HG02840 (cell line): ENCODE data around the gene RFFL.
"Not testable (repeated sequence)": the region's sequence is repeated elsewhere in the genome, so short reads cannot be mapped to it uniquely, and the experiment has no call there.

Experiments
- ATAC-seq: cut with Tn5 transposase; IDR thresholded peaks from one replicate; pipeline ENCODE4 v1.9.1; 2021; ENCODE audit warnings: mild to moderate bottlenecking, moderate library complexity, moderate number of reproducible peaks; ENCODE audit not compliant: unreplicated experiment, low FRiP score

The RFFL gene

GRCh38 chr17:35011671-35012216 lies 51.8 kb downstream of the RFFL start:
- no peak for ATAC-seq

- no peak for ATAC-seq
Measured at GRCh38 chr17:35010093-35010492, 53.4 kb downstream of the RFFL start.

- ATAC-seq: no peak
Measured at GRCh38 chr17:35006961-35007360, 56.5 kb downstream of the RFFL start.

- no peak for ATAC-seq
Measured at GRCh38 chr17:35006345-35006744, 57.2 kb downstream of the RFFL start.

DNA sequence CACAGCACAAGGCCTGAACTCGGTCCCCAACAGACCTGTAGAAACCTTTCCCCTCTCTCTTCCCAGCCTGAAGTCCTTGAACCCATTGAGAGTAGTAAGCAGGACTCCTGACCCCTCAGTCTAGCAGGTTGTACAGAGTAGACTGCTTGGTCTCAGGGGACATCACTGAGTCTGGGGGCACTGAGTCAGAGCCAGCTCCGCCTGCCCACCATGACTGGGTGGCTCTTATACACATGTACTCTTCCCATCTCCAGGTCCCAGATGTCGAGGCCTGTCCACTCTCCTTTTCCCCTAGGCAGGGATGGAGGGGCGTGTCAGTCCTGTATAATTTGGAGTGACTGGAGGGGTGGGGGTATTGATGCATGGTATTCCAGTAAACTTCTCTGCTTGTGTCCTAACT lies 59.7 kb downstream of the RFFL start:
- no peak for ATAC-seq

GRCh38 chr17:35002876-35003551 lies 60.5 kb downstream of the RFFL start:
- ATAC-seq: no peak

DNA sequence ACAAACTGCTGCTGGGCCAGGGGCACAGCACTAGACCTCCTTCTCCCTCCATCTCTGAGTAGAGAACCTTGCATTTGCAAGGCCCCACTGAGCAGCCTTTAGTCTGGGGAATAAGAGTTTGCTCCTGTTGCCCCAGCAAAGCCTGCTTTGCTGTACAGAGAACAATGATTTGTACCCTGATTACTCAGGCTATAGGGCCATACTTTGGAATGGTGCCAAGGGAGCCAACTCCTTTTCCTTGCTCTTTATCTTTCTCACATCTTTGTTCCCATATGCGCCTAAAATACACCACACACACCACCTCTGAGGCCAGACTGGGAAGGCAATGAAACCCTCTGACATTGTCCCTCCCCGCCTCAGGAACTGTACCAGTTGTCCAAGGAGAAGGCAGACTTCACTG lies 62.0 kb downstream of the RFFL start:
- no peak for ATAC-seq

DNA sequence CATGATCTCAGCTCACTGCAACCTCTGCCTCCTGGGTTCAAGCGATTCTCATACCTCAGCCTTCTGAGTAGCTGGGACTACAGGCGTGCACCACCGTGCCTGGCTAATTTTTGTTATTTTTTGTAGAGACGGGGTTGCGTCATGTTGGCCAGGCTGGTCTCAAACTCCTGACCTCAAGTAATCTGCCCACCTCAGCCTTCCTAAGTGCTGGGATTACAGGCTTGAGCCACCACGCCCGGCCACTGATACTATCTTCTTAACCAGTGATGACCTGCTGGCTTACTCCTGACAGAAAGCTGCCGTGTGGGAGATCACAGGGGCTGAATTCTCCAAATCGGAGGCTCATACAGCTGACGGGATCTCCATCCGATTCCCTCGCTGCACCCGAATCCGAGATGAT lies 62.5 kb downstream of the RFFL start:
- ATAC-seq: not testable (repeated sequence)

DNA sequence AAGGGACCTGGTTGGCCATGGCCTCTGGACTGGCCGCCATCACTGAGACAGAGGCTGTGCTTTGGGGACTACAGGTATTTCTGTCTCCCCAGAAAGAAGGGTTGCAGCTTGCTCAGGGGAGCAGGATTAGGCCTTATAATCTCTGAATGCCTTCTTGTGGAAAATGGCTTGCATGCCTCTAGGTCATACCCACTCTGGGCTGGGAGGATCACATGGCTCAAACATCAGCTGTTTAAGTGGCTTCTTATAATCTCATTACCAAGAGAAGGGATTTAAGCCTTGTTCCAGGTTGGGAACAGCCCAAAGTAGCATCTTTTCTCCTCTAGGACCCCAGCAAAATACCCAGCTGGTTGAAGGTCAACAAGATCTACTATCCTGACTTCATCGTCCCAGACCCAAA lies 64.1 kb downstream of the RFFL start:
- no peak for ATAC-seq

GRCh38 chr17:34998205-34998604 lies 65.3 kb downstream of the RFFL start:
- no peak for ATAC-seq

DNA sequence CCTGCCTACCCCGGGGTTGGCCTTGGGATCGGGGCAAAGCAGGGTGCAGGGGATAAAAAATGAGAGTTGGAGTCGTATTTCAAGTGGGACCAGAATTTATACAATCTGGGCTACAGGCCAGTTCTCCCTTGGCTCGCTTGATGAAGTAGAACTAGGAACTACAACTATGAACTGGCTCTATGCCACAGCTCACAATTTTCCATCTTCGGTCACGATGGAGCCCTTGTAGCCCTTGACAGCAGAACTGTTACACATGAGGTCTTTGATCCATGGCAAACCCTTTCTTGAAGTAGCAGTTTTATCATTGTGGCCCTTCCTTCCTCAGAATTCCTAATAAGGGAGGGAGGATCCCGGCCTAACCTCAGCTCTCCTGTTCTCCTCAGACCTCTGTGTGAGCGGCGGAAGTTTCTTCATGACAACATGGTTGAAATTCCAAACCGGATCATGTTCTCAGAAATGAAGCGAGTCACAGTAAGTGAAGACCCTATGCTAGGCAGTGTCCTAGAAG lies 66.1 kb downstream of the RFFL start:
- ATAC-seq: no peak

GRCh38 chr17:34996422-34997285 lies 66.9 kb downstream of the RFFL start:
- ATAC-seq: no peak

DNA sequence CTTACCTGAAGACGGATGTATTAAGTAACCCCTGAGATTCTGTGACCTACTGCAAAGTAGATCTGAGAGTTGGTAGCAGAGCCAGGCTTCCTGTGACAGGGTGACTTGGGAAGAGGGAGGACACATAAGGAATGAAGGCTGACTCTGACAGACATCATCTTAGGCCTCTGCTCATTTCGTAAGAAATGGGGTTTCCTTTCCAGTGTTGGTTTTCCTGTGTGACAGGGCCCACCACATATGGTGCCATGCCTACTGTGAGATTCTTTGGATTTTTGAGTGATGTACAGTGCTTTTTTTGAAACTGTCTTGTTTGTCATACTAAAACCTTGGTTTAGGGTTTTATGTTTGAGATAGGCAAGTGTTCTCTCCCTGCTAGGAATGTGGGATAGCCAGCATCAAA lies 70.5 kb downstream of the RFFL start:
- no peak for ATAC-seq

DNA sequence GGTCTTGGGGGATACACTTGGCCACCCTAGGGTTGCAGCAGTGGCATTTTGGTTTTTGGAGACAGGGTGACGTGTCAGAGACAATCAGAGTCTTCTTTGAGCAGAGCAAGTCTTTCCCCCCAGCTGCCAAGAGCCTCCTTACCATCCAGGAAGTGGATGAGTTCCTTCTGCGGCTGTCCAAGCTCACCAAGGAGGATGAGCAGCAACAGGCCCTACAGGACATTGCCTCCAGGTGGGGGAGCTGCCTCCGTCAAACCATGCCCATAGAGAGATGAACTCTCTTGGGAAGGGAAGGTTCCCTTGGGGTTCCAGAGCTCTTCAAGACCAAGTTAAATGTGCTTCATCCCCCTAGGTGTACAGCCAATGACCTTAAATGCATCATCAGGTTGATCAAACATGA lies 71.9 kb downstream of the RFFL start:
- no peak for ATAC-seq

DNA sequence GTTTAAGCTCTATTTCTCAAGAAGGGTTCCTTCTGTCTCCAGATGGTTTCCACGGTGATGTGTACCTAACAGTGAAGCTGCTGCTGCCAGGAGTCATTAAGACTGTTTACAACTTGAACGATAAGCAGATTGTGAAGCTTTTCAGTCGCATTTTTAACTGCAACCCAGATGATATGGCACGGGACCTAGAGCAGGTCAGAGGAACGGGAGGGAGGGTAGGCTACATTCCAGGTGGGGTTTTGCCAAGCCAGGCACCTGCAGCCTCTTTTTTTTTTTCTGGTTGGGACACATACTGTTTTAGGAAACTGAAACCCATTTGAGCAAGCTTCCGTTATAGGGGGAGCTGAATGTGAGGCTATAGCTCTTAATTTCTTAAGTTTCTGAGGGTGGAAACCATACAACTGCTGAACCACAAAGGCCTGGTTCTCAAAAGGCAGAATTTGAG lies 72.6 kb downstream of the RFFL start:
- no peak for ATAC-seq

DNA sequence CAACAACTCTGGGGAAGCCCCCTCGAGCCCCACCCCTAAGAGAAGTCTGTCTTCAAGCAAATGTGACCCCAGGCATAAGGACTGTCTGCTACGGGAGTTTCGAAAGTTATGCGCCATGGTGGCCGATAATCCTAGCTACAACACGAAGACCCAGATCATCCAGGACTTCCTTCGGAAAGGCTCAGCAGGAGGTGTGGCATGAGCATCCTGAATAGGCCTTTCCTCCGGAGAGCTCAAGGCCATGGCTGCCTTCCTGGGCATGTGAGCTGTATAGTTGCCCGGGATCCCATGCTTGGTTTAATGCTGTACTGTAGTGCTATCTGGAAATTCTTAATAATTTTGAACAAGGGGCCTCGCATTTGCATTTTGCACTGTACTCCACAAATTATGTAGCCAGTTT lies 74.0 kb downstream of the RFFL start:
- ATAC-seq: no peak

DNA sequence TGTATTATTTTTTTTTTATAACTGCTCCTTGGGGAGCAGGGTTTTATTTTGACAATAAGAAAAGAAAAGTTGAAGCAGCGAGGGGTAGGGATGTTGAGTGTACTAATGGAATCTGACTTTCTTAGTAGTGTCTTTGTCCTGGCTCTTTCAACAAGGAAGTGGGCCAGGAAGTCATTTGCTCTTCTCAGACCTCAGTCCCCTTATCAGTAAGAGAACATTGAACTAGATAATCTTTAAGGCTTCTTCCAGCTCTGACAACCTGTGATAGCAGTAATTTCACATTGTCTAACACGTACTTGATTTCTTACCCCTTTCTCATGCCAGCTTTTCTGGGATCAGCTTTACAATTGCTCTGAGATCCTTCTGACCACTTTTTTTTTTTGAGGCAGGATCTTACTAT lies 74.9 kb downstream of the RFFL start:
- ATAC-seq: no peak

- no peak for ATAC-seq
Measured at GRCh38 chr17:34987232-34987631, 76.3 kb downstream of the RFFL start.

- no peak for ATAC-seq
Measured at GRCh38 chr17:34981538-34982241, 81.8 kb downstream of the RFFL start.

DNA sequence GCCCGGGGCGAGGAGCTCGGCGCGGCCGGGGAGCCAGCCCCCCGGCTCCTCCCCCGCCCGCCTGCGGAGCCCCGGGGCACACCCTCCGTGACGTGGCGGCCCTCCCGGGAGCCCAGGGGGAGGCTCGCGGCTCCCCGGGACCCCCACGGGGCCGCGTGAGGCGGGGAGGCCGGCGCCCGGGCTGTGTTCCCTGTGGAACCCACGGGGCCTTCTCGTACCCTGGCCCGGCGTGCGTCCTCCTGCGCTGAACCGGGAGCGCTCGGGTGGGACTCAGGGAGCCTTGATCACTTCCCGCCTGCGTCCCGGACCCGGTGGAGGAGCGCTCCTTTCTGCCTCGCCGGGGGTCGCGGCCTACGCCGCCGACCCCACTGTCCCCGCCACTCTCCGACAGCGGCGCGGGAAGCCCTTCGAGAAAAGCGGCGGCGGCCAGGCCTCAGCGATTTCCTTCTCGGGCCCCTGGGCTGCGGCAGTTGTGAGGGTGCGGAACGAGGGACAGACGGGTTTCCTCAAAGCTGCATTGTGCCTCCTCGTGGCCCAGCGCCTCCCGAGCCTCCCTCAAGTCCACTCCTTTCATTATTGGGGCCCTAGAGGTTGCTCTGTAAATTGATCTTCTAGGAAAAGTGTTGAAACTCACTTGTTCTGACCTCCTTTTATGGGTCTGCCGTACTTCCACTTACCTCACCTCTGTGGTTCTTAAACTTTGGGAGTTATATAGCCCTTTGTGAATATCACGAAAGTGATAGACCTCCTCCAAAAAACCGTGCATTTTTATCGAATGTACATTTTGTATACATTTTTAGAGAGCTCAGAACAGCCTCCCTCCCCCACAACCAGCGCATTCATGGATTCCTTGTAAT lies 82.6 kb downstream of the RFFL start:
- peak; percentile 83 for ATAC-seq
